Measurements from ENCODE around the gene AGAP1.

AGAP1 gene

GRCh38 chr2:235765181-235765820 lies 271.5 kb downstream of the AGAP1 start:
- no peak for TF ChIP-seq CTCF (IDR thresholded peaks at IDR 0.05; ENCODE audit: insufficient read depth, low read depth, low read length, missing control alignments)
- no peak for DNase-seq (ENCODE audit: low read depth)
- no peak overlapping the region for H3K4me3 ChIP-seq (ENCODE audit: low read depth, low read length)

GRCh38 chr2:235766278-235766677 lies 272.4 kb downstream of the AGAP1 start:
- peak; percentile 69 for DNase-seq (ENCODE audit: low read depth)
- TF ChIP-seq CTCF (IDR thresholded peaks at IDR 0.05; ENCODE audit: insufficient read depth, low read depth, low read length, missing control alignments): peak; percentile 70

GRCh38 chr2:235768606-235769005 lies 274.8 kb downstream of the AGAP1 start:
- H3K4me3 ChIP-seq (ENCODE audit: low read depth, low read length): no peak overlapping the region
- no peak for TF ChIP-seq CTCF (IDR thresholded peaks at IDR 0.05; ENCODE audit: insufficient read depth, low read depth, low read length, missing control alignments)
- DNase-seq (ENCODE audit: low read depth): no peak

More at GRCh38 chr2:235766278-235766677, 272.4 kb downstream of the AGAP1 start:
- no peak overlapping the region for H3K4me3 ChIP-seq (ENCODE audit: low read depth, low read length)

GRCh38 chr2:235769046-235769445 lies 275.2 kb downstream of the AGAP1 start:
- no peak for TF ChIP-seq CTCF (IDR thresholded peaks at IDR 0.05; ENCODE audit: insufficient read depth, low read depth, low read length, missing control alignments)
- no peak overlapping the region for H3K4me3 ChIP-seq (ENCODE audit: low read depth, low read length)
- no peak for DNase-seq (ENCODE audit: low read depth)

- no peak for DNase-seq (ENCODE audit: low read depth)
- TF ChIP-seq CTCF (IDR thresholded peaks at IDR 0.05; ENCODE audit: insufficient read depth, low read depth, low read length, missing control alignments): no peak
- H3K4me3 ChIP-seq (ENCODE audit: low read depth, low read length): no peak overlapping the region
Observed at GRCh38 chr2:235770909-235771820, 277.3 kb downstream of the AGAP1 start.

GRCh38 chr2:235773188-235773928 lies 279.5 kb downstream of the AGAP1 start:
- no peak for TF ChIP-seq CTCF (IDR thresholded peaks at IDR 0.05; ENCODE audit: insufficient read depth, low read depth, low read length, missing control alignments)
- no peak for DNase-seq (ENCODE audit: low read depth)
- no peak overlapping the region for H3K4me3 ChIP-seq (ENCODE audit: low read depth, low read length)

All from GM12865 (cell line).